Stimulated activated CD8-positive, alpha-beta memory T cell treated with anti-CD3 and anti-CD28 coated beads, Interleukin-4, amount 100 ng/mL, for 4 hours (primary cell): ENCODE results near the gene CIROP.

Source experiments
- DNase-seq, 2 donors: peaks; one replicate each; pipeline ENCODE4 v3.0.0-alpha.2; 2020; ENCODE audit warnings: low read depth in 2 of 2, low spot score in 1 of 2

CIROP gene

GRCh38 chr14:23130871-23131270 is 26.1 kb upstream of the CIROP start:
- no peak for DNase-seq

- no peak for DNase-seq
Observed at GRCh38 chr14:23129759-23130316, 25.0 kb upstream of the CIROP start.

GRCh38 chr14:23128969-23129758 is 24.4 kb upstream of the CIROP start:
- no peak for DNase-seq

DNA sequence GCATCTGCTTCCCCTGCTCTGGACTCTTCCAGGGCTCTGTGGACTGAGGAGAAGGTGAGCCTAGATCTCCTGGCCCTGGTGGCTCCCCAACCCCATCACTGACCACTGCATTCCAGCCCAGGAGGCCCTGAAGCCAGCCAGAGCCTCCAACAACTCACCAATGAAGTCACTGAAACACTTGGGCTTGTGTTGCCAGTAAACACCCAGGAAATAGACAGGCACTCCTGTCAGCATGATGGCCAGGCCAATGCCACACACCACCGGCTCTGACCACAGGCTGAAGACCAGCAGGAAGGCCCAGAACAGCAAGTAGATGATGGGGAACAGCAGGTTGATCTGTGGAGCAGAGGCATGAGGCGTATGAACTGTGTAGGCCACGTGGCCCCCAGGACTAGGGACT is 23.1 kb upstream of the CIROP start:
- DNase-seq, result no peak

DNA sequence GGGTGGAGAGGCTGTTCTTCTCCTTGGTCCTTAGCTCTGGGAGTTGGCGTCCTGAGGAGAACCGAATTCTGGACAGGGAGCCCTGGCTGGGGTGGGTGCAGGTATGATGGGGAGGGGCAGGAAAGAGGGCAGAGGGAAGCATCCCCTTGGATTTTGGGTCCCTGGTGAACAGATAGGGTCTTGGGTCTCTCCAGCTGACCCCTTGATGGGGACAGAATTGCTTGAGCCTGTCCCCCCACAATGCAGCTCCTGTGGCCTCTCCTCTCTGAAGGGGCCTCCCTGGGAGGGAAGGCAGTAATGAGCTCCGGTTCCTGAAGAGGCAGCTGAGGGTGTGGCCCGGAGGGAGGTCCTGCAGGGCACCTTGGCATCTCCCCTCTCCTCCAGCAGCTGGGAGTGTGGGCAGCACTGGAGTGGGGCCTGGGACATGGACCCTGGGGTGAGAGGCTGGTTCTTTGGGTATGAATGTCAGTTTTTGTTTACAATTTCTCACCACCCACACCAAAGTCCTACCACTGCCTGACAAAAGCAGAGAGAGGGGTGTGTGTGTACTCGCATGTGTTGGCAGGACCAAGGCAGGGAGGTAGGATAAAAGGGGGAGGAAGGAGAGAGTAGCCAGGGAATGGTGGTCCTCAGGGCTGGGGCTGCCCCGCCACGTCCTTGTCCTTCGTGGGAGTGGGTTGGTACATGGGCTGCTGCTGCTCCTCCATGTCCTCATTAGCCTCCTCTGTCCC is 21.9 kb upstream of the CIROP start:
- no peak for DNase-seq

DNA sequence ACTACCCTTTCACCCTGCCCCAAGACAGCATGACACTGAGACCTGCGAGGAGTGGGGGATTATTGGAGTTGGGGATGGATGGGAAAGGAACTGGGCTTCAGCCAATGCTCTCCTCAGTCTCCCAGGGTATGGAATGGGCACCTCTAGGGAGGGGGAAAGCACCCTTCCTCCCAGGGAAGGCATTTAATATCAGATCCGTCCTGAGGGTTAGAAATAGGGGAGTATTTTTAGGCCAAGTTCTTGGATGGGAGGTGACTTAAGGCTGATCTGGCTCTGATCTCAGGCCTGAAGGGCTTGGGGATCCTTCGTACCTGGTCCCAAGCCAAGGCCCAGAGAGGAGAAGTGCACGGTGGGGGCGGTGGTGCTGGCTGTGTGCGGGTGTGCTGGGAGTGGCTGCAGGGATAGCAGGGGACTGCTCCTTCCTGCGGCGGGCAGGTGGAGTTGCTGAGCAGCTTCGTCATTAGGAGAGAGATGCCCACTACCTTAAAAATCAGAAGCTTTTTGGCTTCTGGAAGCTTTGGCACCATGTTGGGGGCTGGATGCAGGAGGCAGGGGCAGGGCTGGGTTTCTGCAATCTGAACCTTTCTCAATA is 21.2 kb upstream of the CIROP start:
- no peak for DNase-seq

DNA sequence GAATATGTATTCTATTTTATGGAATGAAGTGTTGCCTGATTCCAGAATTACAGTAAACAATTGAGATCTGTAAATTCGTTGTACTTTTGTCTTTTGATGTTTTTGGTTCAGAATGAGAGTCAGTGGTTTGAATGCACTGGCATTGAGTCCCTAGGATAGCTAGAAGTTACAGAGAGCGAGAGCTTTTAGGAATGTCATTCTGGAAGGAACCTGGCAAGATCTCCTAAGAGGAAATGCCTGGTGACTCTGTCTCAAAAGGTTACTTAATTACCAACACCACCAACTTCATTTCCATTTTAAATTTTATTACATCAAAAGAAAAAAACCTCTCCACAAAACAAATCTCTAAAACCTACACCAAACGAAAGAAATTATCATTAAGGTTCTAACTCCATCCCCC is 20.2 kb upstream of the CIROP start:
- no peak for DNase-seq

DNA sequence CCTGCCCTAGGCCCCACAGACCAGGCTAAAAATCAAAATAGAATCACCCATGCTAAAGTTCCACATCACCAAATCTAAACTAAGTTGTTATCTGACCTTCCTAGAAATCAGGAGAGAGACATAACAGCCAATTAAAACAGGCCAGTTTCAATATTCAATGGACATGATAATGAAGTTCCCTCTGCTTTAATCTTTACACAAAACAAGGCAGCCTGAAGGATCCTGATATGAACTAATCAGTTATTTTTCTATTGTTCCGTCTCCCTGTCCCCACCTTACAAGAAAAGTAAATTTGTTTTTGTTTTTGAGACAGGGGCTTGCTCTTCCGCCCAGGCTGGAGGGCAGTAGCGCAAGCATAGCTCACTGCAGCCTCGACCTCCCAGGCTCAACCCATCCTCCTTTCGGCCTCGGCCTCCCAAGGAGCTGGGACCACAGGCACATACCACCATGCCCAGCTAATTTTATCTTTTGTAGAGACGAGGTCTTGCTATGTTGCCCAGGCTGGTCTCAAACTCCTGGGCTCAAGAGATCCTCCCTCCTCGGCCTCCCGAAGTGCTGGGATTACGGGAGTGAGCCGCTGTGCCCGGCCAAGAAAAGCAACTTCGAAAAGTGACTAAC is 19.7 kb upstream of the CIROP start:
- DNase-seq, result no peak

GRCh38 chr14:23123419-23123818 is 18.6 kb upstream of the CIROP start:
- no peak for DNase-seq

GRCh38 chr14:23122086-23122485 is 17.3 kb upstream of the CIROP start:
- no peak for DNase-seq

DNA sequence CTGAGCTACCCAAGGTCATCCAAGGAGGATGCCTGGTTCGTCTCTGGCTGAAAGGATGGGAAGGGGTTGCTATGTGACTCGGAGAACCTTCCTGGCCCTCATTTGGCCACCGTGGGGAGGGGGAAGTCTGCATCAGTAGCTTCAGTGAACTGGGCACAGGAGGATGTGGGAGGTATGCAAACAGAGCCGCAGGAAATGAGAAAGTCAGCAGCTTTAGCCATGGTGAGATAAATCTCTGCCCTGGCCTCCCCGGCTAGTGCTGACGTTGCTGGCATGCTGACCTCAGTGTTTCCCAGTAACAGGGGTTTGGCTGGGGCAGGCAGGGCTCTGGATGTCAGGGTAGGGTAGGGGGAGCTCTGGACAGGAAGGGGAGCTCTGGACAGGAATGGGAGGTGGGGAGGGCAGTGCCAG is 16.6 kb upstream of the CIROP start:
- DNase-seq, result no peak

DNA sequence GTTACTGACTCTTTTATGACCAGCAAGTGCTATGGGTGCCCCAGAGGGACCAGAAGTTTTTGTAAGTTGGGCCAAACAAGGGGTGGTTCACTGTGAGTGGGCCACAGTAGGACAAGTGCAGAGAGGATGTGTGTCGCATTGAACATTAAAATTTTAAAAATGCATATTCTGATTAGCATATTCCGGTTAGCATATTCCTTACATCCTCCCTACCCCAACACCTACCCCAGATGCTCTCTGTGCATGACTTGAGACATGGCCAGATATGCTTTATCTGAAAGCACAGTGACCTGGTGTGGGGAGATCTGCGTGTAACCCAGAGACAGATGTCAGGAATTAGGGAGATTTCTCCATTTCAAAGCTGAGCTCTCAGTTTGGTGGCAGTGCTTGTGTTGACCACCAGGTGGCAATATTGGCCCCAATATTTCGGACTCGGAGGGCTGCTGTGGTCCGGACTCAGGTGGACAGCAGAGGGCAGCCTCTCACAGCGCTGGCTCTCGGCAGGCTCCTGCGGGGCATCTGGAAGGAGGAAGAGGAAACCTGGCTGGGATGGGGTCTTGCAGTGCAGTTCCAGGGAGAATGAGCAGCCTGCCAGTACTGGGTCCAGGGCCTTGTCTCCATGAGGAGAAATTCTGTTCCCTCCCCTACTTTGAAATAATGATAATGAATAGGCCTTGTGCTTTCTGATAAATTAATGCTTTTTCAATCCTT is 15.9 kb upstream of the CIROP start:
- DNase-seq, result peak; percentile 50 to 58

DNA sequence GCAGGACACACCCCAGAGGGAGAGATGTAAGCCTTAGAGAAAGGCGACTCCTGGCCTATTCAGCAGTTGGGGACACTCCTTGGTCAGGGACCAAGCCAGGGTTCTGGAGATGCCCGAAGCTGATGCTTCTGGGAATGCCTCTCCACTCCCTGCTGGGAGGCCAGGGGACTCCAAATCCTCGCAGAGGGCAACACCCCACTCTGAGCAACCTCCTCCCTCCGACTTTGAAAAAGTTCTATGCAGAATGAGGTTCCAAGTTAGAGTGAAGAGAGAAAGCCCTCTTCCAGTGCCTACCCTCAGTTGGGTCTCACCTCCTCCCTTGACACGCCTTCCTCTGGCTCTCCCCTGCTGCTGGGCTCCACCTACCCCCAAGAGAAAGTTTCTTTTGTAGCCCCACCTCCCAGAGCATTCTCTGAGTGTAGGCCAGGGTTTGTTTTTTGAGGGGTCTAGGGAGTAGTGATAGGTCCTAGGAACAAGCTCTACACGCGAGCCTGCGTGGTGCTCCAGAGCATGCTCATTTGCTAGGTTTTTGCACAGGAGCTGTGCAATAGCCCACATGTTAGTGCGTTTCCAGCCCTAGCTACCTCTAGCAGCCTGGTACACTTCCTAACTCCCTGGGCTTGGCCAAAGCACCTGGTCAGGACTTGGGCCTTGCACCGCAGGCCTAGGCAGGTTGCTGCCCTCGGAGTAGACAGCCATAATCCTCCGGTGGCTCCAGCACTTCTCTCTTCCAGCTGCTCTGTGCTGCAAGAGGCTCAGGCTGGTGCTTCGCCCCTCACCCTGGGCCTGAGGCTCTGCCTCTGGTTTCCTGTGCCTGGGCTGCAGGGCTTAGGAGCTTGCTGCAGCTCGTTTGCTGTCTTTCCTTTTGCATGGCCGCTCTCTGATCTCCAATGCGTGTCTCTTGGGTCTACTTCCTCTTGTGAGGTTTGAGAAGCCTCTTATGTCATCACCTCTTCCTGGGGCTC is 14.9 kb upstream of the CIROP start:
- no peak for DNase-seq

DNA sequence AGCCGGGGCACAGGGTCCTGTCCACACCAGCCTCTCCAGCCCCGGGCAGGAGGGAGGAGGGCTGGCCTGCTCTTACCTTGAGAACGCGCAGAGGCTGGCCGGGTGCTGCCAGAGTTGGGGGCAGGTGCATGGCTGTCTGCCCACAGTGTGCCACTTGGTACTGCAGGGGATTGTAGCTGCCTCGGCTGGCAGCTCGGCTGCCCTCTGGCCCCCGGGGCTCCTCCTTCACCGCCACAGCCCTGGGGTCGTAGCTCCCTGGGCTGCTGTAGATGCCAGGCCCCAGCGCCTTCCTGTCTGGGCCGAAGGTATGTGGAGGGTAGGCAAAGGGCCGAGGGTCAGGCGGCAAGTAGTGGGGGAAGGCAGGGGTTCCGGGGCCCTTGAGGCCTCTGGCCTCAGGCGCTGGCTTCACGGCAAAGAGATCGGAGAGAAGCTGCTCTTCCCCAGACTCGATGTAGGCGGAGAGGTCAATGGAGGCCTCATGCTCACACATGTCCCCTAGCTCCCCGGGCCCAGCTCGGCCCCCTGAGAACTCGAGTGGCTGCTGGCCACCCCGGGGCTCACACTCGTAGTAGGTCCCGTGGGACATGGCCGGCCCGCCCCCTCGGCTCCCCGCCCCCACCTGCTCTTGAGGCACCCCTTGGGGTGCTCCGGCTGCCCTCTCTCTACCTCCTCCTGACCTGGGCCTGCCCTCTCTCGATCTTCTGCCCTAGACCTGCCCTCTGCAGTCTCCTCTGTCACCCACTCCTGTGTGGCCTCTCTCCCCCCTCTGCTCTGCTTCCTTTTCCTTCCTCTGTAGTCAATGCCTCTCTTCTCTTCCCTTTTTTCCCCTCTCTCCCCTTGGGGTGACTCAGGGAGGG is 13.9 kb upstream of the CIROP start, which contains the start of gene CEBPE:
TSS of gene CEBPE (minus strand) at position 750 of the 857 bp plus-strand sequence. CDS start at position 586, 164 bp downstream.
- no peak for DNase-seq

DNA sequence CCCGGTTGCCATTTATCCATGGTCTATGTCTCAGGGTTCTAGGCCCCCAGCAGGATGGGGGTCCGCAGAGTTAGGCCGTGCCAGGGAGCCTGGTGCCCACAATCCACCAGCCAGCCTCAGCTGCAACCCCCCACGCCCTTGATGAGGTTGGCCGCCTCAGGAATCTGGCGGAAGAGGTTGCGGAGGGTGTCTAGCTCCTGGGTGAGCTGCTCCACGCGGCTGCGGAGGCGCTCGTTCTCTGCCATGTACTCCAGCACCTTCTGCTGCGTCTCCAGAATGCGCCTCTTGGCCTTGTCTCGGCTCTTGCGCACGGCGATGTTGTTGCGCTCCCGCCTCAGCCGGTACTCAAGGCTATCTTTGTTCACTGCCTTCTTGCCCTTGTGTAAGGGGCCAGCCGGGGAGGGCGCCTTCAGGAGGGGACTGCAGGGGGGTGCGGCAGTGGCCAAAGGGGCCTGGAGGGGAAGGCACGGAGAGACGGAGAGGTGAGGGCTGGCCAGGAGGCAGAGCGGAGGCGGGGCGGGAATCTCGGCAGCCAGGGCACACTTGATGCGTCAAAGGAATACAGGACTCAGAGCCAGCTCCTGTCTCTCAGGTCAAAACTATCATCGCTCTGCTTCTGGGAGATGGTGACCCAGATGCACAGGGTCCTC is 12.7 kb upstream of the CIROP start:
- no peak for DNase-seq

DNA sequence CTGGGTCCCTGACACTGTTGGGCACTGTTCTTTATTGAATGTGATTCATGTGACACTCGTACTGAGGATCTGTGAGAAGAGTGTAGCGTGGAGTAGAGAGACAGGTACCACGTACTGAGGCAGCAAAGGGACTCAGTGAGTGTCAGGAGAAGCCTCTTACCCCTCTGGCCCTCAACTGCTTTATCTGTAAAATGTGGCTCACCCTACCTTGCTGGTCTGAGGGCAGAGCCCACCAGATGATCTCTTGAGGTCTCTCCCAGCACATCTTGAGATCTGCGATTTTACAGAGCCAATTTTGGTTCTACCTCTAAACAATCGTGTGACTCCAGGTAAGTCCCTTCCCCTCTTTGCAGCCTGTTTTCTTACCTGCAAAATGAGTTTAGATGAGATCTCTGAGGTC is 11.1 kb upstream of the CIROP start:
- no peak for DNase-seq

- DNase-seq, result no peak
Observed at GRCh38 chr14:23115039-23115731, 10.4 kb upstream of the CIROP start.

DNA sequence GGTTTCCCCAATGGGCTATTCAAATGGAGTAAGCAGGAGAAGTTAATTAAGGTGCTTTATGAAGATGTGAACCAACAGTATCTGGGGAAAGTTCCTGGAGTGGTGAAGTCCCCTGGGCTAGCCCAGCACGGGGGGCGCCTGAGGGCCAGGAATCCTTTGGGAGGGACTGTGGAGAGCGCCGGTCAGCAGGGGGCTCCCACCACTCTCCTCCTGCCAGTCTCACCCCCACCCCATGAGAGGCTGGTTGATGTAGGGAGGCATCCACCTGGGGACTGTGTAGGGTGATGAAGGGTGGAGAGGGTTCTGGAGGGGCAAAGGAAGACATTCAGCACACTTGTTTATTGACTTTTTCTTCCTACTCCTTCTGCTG is 9.9 kb upstream of the CIROP start:
- DNase-seq, result no peak
